Adipocyte (in vitro differentiated cells): ENCODE measurements around the gene CGNL1.

Experiments
- DNase-seq: peaks from one replicate; pipeline ENCODE4 v3.0.0-alpha.2; 2015; ENCODE audit warnings: low read depth
- H3K27me3 ChIP-seq: replicated peaks from 2 replicates; pipeline ENCODE4 v1.7.0; 2013; ENCODE audit warnings: mild to moderate bottlenecking, low read length, moderate library complexity; ENCODE audit not compliant: control insufficient read depth, insufficient read depth
- H3K36me3 ChIP-seq: 2 replicates; pipeline ENCODE4 v1.7.0; 2013; ENCODE audit warnings: low read length, mild to moderate bottlenecking, moderate library complexity; ENCODE audit not compliant: control insufficient read depth, insufficient read depth, severe bottlenecking
- H3K4me1 ChIP-seq: 2 replicates; pipeline ENCODE4 v1.7.0; 2013; ENCODE audit warnings: mild to moderate bottlenecking, low read length, moderate library complexity; ENCODE audit not compliant: control insufficient read depth, insufficient read depth
- H3K4me3 ChIP-seq: 2 replicates; pipeline ENCODE4 v1.7.0; 2013; ENCODE audit warnings: mild to moderate bottlenecking, low read length, moderate library complexity
- H3K9ac ChIP-seq: 2 replicates; pipeline ENCODE4 v1.7.0; 2013; ENCODE audit warnings: mild to moderate bottlenecking, low read length, moderate library complexity
- H3K9me3 ChIP-seq: 2 replicates; pipeline ENCODE4 v1.7.0; 2013; ENCODE audit warnings: mild to moderate bottlenecking, low read length, moderate library complexity; ENCODE audit not compliant: control insufficient read depth

The CGNL1 gene

DNA sequence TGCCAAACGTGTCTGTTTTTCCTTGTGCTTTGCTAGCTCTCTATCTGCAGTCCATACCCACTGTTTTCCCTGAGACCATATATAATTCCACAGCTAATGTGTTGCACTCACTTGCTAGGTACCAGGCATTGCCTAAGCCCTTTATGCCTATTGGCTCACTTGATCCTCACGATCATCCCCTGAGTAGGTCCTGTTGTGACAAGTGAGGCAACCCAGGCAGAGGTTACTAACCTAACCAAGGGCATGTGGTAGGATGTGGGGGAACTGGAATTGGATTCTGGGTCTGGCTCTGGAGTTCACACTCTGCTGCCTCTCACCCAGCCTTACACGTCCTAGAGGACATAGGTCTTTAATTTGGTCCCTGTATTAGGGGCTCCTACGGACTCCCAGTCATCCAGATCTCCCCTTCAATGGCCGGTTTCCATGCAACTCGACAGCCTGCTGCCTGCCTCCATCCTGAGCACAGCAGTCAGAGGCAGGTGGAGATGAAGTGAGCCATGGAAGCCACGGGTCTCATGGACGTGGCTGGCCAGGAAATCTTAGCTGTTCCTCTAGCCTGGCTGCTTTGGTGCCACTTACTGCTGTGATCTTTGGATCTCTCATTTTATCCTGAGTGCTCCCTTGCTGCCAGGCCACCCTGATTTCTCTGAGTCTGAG lies 176.5 kb downstream of the CGNL1 start:
- peaks cover 5% of the 10 kb centered on the region for H3K27me3 ChIP-seq
- H3K36me3 ChIP-seq, result no peaks in the 10 kb centered on the region
- H3K9ac ChIP-seq, result no peak overlapping the region
- H3K9me3 ChIP-seq, result no peaks in the 10 kb centered on the region
- no peak overlapping the region for H3K4me3 ChIP-seq
- no peaks in the 10 kb centered on the region for H3K4me1 ChIP-seq
- no peak for DNase-seq

GRCh38 chr15:57553526-57553925 lies 177.2 kb downstream of the CGNL1 start:
- Histone ChIP-seq H3K4me3 (no peak overlapping the region), H3K4me1 (no peaks in the 10 kb centered on the region), H3K36me3 (no peaks in the 10 kb centered on the region), H3K27me3 (peaks cover 5% of the 10 kb centered on the region), H3K9ac (no peak overlapping the region), H3K9me3 (no peaks in the 10 kb centered on the region)
- DNase-seq, result no peak

GRCh38 chr15:57554063-57554811 lies 177.9 kb downstream of the CGNL1 start:
- no peaks in the 10 kb centered on the region for H3K4me1 ChIP-seq
- peaks cover 5% of the 10 kb centered on the region for H3K27me3 ChIP-seq
- no peak overlapping the region for H3K4me3 ChIP-seq
- H3K9ac ChIP-seq, result no peak overlapping the region
- no peaks in the 10 kb centered on the region for H3K9me3 ChIP-seq
- DNase-seq, result peak; percentile 11
- no peaks in the 10 kb centered on the region for H3K36me3 ChIP-seq

DNA sequence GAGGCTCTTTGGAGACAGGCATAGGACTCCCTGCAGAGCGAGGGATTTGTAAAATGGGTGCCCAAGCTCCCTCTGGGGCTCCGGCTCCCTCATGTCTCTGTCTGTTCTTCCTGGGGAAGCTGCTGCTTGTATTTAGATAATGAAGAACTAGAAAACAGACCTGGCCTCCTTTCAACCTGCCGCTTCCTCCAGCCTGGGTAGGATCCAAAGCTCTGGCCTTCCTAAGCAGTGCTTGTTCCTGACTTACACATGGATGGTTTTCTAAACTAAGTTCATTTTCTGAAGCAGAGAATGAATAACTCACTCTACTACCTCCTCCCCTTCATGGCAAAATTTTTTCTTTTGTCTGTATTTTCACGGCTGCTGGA lies 178.5 kb downstream of the CGNL1 start:
- Histone ChIP-seq H3K27me3 (peaks cover 5% of the 10 kb centered on the region), H3K4me1 (no peaks in the 10 kb centered on the region), H3K9me3 (no peaks in the 10 kb centered on the region), H3K9ac (no peak overlapping the region), H3K4me3 (no peak overlapping the region), H3K36me3 (no peaks in the 10 kb centered on the region)
- DNase-seq, result no peak

- peak; percentile 20 for DNase-seq
Measured at GRCh38 chr15:57555270-57555669, 179.0 kb downstream of the CGNL1 start.

DNA sequence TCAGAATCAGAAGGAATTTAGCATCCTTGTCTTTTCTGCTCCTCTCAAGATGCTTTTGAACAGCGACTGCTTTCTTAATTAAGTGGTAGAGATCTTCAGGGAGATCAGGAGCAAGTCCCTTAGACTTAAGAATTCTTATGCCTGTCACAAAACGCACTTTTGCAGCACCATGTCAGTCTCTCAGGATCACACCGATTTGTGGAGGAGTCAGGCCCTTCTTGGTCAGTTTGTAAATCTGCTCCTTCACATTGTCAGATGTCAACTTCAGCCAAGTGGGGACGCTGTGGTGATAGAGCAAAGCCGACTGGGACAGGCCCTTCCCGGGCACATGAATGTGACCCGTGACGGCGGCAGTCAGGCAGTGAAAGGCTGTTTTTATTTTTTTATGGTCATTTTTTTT lies 179.7 kb downstream of the CGNL1 start:
- Histone ChIP-seq H3K4me3 (no peak overlapping the region), H3K27me3 (no peaks in the 10 kb centered on the region), H3K4me1 (peaks cover under 1% of the 10 kb centered on the region), H3K9ac (no peak overlapping the region), H3K9me3 (no peaks in the 10 kb centered on the region), H3K36me3 (no peaks in the 10 kb centered on the region)
- DNase-seq, result no peak

More at GRCh38 chr15:57555270-57555669, 179.0 kb downstream of the CGNL1 start:
- Histone ChIP-seq H3K36me3 (no peaks in the 10 kb centered on the region), H3K4me3 (no peak overlapping the region), H3K9ac (no peak overlapping the region), H3K9me3 (no peaks in the 10 kb centered on the region), H3K27me3 (peaks cover 5% of the 10 kb centered on the region), H3K4me1 (no peaks in the 10 kb centered on the region)

DNA sequence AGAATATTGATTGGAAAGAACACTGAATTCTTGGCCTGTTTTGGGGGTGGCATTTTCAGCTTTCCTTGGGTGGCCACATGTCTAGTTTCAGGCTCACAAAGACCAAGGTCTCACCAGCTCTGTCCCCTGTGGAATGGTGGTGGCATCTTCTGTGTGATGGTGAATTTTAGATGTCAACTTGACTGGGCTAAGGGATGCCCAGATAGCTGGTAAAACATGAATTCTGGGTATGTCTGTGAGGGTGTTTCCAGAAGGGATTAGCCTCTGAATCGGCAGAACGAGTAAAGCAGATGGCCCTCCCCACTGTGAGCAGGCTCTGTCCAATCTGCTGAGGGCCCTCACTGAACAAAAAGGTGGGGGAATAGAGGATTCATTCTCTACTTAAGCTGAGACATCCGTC lies 181.0 kb downstream of the CGNL1 start:
- no peak overlapping the region for H3K4me3 ChIP-seq
- H3K36me3 ChIP-seq, result no peaks in the 10 kb centered on the region
- peaks cover 5% of the 10 kb centered on the region for H3K4me1 ChIP-seq
- H3K27me3 ChIP-seq, result no peaks in the 10 kb centered on the region
- DNase-seq, result no peak
- no peaks in the 10 kb centered on the region for H3K9me3 ChIP-seq
- no peak overlapping the region for H3K9ac ChIP-seq

GRCh38 chr15:57557810-57558209 lies 181.5 kb downstream of the CGNL1 start:
- Histone ChIP-seq H3K36me3 (no peaks in the 10 kb centered on the region), H3K4me1 (peaks cover 5% of the 10 kb centered on the region), H3K9me3 (no peaks in the 10 kb centered on the region), H3K27me3 (no peaks in the 10 kb centered on the region), H3K4me3 (no peak overlapping the region), H3K9ac (no peak overlapping the region)
- DNase-seq, result no peak

DNA sequence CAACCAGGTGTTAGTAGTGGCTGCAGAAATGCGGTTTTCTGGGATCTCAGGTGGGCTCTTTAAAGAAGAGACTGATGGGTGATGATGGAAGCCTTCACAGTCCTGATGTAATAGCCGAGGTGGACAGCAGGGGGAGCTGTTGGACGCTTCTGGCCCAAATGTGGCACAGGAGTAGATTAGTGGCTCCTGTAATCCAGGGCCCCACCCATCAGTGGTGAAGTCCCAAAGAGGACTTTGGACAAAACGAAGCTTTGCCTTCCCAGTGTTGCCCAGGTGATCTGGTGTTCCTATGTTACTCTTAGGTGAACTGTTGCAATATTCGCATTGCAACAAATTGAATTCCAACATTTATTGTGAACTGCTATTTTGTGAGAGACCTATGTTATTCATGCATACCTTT lies 183.6 kb downstream of the CGNL1 start:
- Histone ChIP-seq H3K9ac (no peak overlapping the region), H3K27me3 (no peaks in the 10 kb centered on the region), H3K4me1 (peaks cover 5% of the 10 kb centered on the region), H3K36me3 (no peaks in the 10 kb centered on the region), H3K9me3 (no peaks in the 10 kb centered on the region), H3K4me3 (no peak overlapping the region)
- DNase-seq, result peak; percentile 69

DNA sequence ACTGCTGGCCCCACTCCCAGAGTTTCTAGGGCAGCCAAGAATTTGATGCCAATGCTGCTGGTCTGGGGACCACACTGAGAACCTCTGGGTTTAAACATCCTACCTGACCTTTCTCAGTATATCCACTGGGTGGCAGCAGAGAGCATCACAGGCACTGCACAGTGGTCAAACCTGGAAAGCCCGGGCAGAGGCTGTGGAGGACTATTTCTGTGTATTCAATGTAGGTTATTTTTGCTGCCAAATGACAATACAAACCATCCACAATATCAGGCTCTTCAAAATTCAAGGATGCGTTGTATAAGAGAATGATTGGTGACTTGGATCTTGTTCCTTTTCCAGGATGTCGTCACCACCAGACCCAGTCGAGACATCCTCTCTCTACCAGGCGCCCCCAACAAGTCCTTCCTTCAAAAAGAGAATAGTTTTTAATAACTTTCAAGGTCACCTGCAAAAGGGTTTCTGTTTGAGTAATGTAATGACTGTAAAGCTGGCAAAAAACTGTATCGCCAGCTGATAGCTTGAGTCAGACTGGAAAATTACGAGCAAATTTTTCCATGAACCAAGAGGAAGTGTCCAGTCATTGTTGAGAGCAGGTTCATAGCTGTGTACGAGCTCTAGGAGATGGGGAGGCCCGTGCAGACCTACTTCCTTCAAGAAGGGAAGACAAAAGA lies 184.9 kb downstream of the CGNL1 start:
- H3K9me3 ChIP-seq, result no peaks in the 10 kb centered on the region
- no peak overlapping the region for H3K4me3 ChIP-seq
- no peaks in the 10 kb centered on the region for H3K27me3 ChIP-seq
- peaks cover 5% of the 10 kb centered on the region for H3K4me1 ChIP-seq
- H3K9ac ChIP-seq, result no peak overlapping the region
- H3K36me3 ChIP-seq, result no peaks in the 10 kb centered on the region
- DNase-seq, result peak; percentile 87

- H3K4me3 ChIP-seq, result no peak overlapping the region
- no peaks in the 10 kb centered on the region for H3K27me3 ChIP-seq
- no peak overlapping the region for H3K9ac ChIP-seq
- no peaks in the 10 kb centered on the region for H3K9me3 ChIP-seq
- DNase-seq, result no peak
- peaks cover 14% of the 10 kb centered on the region for H3K4me1 ChIP-seq
- no peaks in the 10 kb centered on the region for H3K36me3 ChIP-seq
Measured at GRCh38 chr15:57562196-57562769, 186.0 kb downstream of the CGNL1 start.
